Peyer's patch (tissue), 4 donors: ENCODE data around the gene PCDH1.

Source experiments
- POLR2A ChIP-seq, 2 donors: fragments of 450-650 bp; IDR thresholded peaks; one replicate each; pipeline ENCODE4 v1.5.1; 2017; ENCODE audit warnings: antibody characterized with exemption in 2 of 2, mild to moderate bottlenecking in 2 of 2, moderate library complexity in 2 of 2
- TF ChIP-seq, protein P1 (sequence below), 6 experiments: fragments of 450-650 bp in 4 of 6; fragments of 200-600 bp in 2 of 6; sonication (generic) in 1 of 6; IDR thresholded peaks; one replicate each; pipeline ENCODE4 v1.5.1; 2017 to 2019; ENCODE audit warnings: antibody characterized with exemption in 6 of 6, mild to moderate bottlenecking in 3 of 6, moderate library complexity in 1 of 6

DNA sequence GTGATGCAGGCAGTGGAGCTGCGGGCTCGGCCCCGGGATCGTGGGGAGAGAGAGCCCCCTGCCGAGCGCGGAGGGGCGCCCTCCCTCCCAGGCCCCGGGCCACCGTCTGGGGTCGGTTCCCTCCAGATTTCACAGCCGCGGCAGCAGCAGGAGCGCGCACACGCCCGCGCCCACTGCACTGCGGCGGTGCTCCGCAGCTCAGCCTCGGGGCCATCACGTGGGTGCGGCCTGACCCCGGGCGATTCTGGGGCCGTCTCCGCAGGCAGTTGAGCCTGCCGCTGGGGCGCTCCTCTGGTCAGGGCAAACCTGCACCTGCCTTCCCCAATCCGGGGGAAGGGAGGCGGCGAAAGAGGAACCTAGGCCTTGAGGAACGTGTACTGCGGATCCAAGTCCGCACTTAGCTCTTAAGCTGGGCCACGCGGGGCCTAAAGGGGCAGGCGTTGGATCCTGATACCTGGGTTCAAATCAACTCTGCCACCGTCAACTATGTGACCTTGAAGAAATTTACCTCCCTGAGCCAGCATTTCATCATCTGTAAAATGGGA is 36.1 kb upstream of the PCDH1 start:
- TF ChIP-seq, protein P1, sequence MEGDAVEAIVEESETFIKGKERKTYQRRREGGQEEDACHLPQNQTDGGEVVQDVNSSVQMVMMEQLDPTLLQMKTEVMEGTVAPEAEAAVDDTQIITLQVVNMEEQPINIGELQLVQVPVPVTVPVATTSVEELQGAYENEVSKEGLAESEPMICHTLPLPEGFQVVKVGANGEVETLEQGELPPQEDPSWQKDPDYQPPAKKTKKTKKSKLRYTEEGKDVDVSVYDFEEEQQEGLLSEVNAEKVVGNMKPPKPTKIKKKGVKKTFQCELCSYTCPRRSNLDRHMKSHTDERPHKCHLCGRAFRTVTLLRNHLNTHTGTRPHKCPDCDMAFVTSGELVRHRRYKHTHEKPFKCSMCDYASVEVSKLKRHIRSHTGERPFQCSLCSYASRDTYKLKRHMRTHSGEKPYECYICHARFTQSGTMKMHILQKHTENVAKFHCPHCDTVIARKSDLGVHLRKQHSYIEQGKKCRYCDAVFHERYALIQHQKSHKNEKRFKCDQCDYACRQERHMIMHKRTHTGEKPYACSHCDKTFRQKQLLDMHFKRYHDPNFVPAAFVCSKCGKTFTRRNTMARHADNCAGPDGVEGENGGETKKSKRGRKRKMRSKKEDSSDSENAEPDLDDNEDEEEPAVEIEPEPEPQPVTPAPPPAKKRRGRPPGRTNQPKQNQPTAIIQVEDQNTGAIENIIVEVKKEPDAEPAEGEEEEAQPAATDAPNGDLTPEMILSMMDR (IDR thresholded peaks at IDR 0.05): peak in 3 of 6 experiments; percentile 15 to 37 (median 25)
- TF ChIP-seq POLR2A (IDR thresholded peaks at IDR 0.05): no peak
